Pancreas (tissue), 10 donors: ENCODE measurements around the gene TMEM245. TPM values are rescaled to one million over a fixed set of nuclear protein-coding genes. Genes with fewer than 3 reads are reported as not detected.

Source experiments
- ATAC-seq, 4 donors: fragments of 200-7000 bp; cut with Tn5 transposase; one replicate each; pipeline versions ENCODE4 v1.8.0 to v1.9.1; 2020; ENCODE audit warnings: mild to moderate bottlenecking in 4 of 4, moderate library complexity in 4 of 4
- DNase-seq, 6 donors: peaks; one replicate each; pipeline ENCODE4 v3.0.0-alpha.2; 2020
- FAIRE-seq: peaks from 2 replicates; lab custom pipeline; 2012; peaks lifted over from hg19 to GRCh38; lab: Jason Lieb, UNC
- H3K27ac ChIP-seq, 4 donors: fragments of 200-600 bp; sonication (generic); 1 replicate in 3 of 4; 2 replicates in 1 of 4; pipeline versions ENCODE4 v1.5.0 to v1.8.0; 2020
- H3K27me3 ChIP-seq, 4 donors: fragments of 200-600 bp; one replicate each; pipeline ENCODE4 v1.8.0; 2021
- H3K36me3 ChIP-seq, 3 donors: fragments of 200-600 bp; sonication (generic) in 1 of 3; one replicate each; pipeline versions ENCODE4 v1.5.0 to v1.8.0; 2020 to 2021
- H3K4me1 ChIP-seq, 3 donors: fragments of 200-600 bp; one replicate each; pipeline ENCODE4 v1.8.0; 2021
- H3K4me3 ChIP-seq, 4 donors: fragments of 200-600 bp; sonication (generic) in 2 of 4; one replicate each; pipeline versions ENCODE4 v1.5.0 to v1.8.0; 2020 to 2021
- H3K9me3 ChIP-seq, 4 donors: fragments of 200-600 bp; one replicate each; pipeline ENCODE4 v1.8.0; 2021
- WGBS, 2 donors: extraction: QIAGEN DNeasy Blood & Tissue Kit; methylation state at CpG; one replicate each; pipeline ENCODE4 v1.1.7; 2013; 5-methylcytosine and 5-hydroxymethylcytosine counted together
- intact Hi-C, 3 donors: fragments of 100-400 bp; cut with DNase I; formaldehyde crosslinking; loops; one replicate each; pipeline versions ENCODE4 v1.11.1 to v1.14.2; 2022
- polyA plus RNA-seq, 2 donors: library from polyadenylated mRNA; stranded (reverse); fragments of 200-250 nt; gene quantifications; one replicate each; pipeline ENCODE4 v1.2.3, GENCODE V29; 2013
- total RNA-seq, 6 donors: library from RNA; stranded (reverse); fragmentation: NEBNext Ultra II Directional in 4 of 6; extraction: Animal tissue kit (Norgen Biotek cat#: 25700) in 4 of 6; gene quantifications; one replicate each; pipeline versions ENCODE4 v1.2.1 to v1.2.4, GENCODE V29; 2021 to 2023
- TF ChIP-seq, protein P1 (sequence below), 4 donors: fragments of 200-600 bp; sonication (generic) in 3 of 4; IDR thresholded peaks; one replicate each; pipeline versions ENCODE4 v1.5.0 to v1.8.0; 2021; ENCODE audit warnings: antibody characterized with exemption in 4 of 4
- donor health status: healthy with polysubstance abuse.
- donor health status: DM: no; HTN: no; CAD: no; lungs with moderate emphysema.
- donor health status: DM: no; HTN: no; CAD: no.
- donor health status: control.
- donor health status: control.
- donor health status: Bipolar disorder and iron deficiency.
- donor health status: DM: yes; HTN: yes; CAD: no.
- donor health status: DM: no; HTN: no; CAD: no.
- donor health status: DM: no; HTN: no; CAD: no.
- donor health status: DM: yes; HTN: yes; CAD: no.

Gene TMEM245
- total and polyA plus RNA-seq, 8 donors: 4.9 to 34.1 (median 22.4) TPM

GRCh38 chr9:109010746-109011145, 109.0 kb downstream of the TMEM245 start:
- FAIRE-seq: no peak
- H3K27ac ChIP-seq: no peak overlapping the region
- H3K9me3 ChIP-seq: no peaks in the 10 kb centered on the region
- TF ChIP-seq, protein P1, sequence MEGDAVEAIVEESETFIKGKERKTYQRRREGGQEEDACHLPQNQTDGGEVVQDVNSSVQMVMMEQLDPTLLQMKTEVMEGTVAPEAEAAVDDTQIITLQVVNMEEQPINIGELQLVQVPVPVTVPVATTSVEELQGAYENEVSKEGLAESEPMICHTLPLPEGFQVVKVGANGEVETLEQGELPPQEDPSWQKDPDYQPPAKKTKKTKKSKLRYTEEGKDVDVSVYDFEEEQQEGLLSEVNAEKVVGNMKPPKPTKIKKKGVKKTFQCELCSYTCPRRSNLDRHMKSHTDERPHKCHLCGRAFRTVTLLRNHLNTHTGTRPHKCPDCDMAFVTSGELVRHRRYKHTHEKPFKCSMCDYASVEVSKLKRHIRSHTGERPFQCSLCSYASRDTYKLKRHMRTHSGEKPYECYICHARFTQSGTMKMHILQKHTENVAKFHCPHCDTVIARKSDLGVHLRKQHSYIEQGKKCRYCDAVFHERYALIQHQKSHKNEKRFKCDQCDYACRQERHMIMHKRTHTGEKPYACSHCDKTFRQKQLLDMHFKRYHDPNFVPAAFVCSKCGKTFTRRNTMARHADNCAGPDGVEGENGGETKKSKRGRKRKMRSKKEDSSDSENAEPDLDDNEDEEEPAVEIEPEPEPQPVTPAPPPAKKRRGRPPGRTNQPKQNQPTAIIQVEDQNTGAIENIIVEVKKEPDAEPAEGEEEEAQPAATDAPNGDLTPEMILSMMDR (IDR thresholded peaks at IDR 0.05): no peak
- no peaks in the 10 kb centered on the region for H3K27me3 ChIP-seq
- no peak for DNase-seq
- no peaks in the 10 kb centered on the region for H3K36me3 ChIP-seq
- intact Hi-C loops: no loop called here
- ATAC-seq: no peak
- peaks cover 0 to 12% (median 6%) of the 10 kb centered on the region in 3 donors for H3K4me1 ChIP-seq
- 32% methylated on average over 1 of the region's 1 CpG for WGBS, 2 donors
- no peak overlapping the region for H3K4me3 ChIP-seq

- H3K27ac ChIP-seq: no peak overlapping the region
- no peaks in the 10 kb centered on the region for H3K9me3 ChIP-seq
- WGBS, 2 donors: 90% methylated on average over 3 of the region's 3 CpGs
- no peaks in the 10 kb centered on the region for H3K4me1 ChIP-seq
- no peaks in the 10 kb centered on the region for H3K27me3 ChIP-seq
- intact Hi-C loops: no loop called here
- FAIRE-seq (no peak), DNase-seq (no peak), ATAC-seq (no peak)
- H3K4me3 ChIP-seq: no peak overlapping the region
- no peaks in the 10 kb centered on the region for H3K36me3 ChIP-seq
- TF ChIP-seq, protein P1 (IDR thresholded peaks at IDR 0.05): no peak
These were observed 114.1 kb downstream of the TMEM245 start for GRCh38 chr9:109005678-109006077.

DNA sequence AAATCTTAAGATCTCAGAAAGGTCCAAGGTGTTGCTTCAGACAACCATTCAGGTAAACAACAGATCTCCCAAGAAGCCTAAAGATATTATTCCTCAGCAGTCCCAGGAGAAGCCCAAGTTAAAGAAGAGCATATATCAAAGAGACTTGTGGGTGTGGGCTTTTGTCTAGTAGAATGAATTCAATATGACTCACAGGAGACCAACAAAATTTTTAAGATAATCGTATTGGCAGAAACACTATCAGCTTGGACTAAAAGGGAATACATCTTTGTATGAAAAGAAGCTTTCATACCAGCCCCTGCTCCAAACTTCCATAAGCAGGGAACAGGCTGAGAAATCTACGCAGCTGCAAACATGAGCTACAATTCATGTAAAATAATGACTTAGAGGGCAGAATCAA, 116.6 kb downstream of the TMEM245 start:
- DNase-seq (no peak), ATAC-seq (no peak), FAIRE-seq (no peak)
- 73 to 97% methylated on average over 2 of the region's 2 CpGs for WGBS, 2 donors
- intact Hi-C loops: no loop called here
- Histone ChIP-seq H3K9me3 (no peaks in the 10 kb centered on the region), H3K4me3 (no peak overlapping the region), H3K27ac (no peak overlapping the region), H3K4me1 (no peaks in the 10 kb centered on the region), H3K36me3 (no peaks in the 10 kb centered on the region), H3K27me3 (no peaks in the 10 kb centered on the region)
- TF ChIP-seq, protein P1 (IDR thresholded peaks at IDR 0.05): no peak

GRCh38 chr9:109002141-109002540, 117.6 kb downstream of the TMEM245 start:
- no peak for DNase-seq
- intact Hi-C loops: no loop called here
- ATAC-seq: no peak
- H3K4me1 ChIP-seq: no peaks in the 10 kb centered on the region
- no peaks in the 10 kb centered on the region for H3K36me3 ChIP-seq
- H3K9me3 ChIP-seq: no peaks in the 10 kb centered on the region
- 97 to 98% methylated on average over 4 of the region's 4 CpGs for WGBS, 2 donors
- no peak for FAIRE-seq
- no peak overlapping the region for H3K27ac ChIP-seq
- TF ChIP-seq, protein P1 (IDR thresholded peaks at IDR 0.05): no peak
- H3K4me3 ChIP-seq: no peak overlapping the region
- no peaks in the 10 kb centered on the region for H3K27me3 ChIP-seq

DNA sequence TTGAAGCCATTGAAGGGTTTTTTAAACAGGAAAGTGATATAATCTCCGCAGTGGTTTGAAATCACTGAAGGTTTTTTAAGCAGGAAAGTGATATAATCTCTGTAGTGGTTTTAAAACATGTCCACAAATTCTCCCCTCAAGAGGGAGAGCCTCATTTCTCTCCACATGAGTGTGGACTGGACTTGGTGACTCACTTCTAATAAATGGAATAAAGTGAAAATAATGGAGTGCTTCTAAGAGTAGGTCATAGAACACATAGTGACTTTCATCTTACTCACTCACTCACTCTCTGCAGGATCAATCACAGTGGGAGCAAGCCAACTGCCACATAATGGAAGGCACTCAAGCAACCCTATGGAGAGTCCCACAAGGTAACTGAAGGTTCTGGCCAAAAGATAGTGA, 118.5 kb downstream of the TMEM245 start:
- peak in 1 of 4 donors; percentile 37 for ATAC-seq
- no peak for FAIRE-seq

More for the DNA sequence above, 118.5 kb downstream of the TMEM245 start:
- 91 to 94% methylated on average over 1 of the region's 1 CpG for WGBS, 2 donors
- intact Hi-C loops: no loop called here
- Histone ChIP-seq H3K27me3 (no peaks in the 10 kb centered on the region), H3K9me3 (no peaks in the 10 kb centered on the region), H3K36me3 (no peaks in the 10 kb centered on the region), H3K27ac (no peak overlapping the region), H3K4me3 (no peak overlapping the region), H3K4me1 (no peaks in the 10 kb centered on the region)
- DNase-seq: no peak
- TF ChIP-seq, protein P1 (IDR thresholded peaks at IDR 0.05): no peak
